ENCODE data around the gene INPPL1. TPM values are rescaled to one million over a fixed set of nuclear protein-coding genes. Genes with fewer than 3 reads are reported as not detected.

The INPPL1 gene, protein sequence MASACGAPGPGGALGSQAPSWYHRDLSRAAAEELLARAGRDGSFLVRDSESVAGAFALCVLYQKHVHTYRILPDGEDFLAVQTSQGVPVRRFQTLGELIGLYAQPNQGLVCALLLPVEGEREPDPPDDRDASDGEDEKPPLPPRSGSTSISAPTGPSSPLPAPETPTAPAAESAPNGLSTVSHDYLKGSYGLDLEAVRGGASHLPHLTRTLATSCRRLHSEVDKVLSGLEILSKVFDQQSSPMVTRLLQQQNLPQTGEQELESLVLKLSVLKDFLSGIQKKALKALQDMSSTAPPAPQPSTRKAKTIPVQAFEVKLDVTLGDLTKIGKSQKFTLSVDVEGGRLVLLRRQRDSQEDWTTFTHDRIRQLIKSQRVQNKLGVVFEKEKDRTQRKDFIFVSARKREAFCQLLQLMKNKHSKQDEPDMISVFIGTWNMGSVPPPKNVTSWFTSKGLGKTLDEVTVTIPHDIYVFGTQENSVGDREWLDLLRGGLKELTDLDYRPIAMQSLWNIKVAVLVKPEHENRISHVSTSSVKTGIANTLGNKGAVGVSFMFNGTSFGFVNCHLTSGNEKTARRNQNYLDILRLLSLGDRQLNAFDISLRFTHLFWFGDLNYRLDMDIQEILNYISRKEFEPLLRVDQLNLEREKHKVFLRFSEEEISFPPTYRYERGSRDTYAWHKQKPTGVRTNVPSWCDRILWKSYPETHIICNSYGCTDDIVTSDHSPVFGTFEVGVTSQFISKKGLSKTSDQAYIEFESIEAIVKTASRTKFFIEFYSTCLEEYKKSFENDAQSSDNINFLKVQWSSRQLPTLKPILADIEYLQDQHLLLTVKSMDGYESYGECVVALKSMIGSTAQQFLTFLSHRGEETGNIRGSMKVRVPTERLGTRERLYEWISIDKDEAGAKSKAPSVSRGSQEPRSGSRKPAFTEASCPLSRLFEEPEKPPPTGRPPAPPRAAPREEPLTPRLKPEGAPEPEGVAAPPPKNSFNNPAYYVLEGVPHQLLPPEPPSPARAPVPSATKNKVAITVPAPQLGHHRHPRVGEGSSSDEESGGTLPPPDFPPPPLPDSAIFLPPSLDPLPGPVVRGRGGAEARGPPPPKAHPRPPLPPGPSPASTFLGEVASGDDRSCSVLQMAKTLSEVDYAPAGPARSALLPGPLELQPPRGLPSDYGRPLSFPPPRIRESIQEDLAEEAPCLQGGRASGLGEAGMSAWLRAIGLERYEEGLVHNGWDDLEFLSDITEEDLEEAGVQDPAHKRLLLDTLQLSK
- total RNA-seq: 100 to 1,000 TPM in 2 of 4 donors, 10 to 100 TPM in 2; 85.9 to 114 (median 99.5) TPM

DNA sequence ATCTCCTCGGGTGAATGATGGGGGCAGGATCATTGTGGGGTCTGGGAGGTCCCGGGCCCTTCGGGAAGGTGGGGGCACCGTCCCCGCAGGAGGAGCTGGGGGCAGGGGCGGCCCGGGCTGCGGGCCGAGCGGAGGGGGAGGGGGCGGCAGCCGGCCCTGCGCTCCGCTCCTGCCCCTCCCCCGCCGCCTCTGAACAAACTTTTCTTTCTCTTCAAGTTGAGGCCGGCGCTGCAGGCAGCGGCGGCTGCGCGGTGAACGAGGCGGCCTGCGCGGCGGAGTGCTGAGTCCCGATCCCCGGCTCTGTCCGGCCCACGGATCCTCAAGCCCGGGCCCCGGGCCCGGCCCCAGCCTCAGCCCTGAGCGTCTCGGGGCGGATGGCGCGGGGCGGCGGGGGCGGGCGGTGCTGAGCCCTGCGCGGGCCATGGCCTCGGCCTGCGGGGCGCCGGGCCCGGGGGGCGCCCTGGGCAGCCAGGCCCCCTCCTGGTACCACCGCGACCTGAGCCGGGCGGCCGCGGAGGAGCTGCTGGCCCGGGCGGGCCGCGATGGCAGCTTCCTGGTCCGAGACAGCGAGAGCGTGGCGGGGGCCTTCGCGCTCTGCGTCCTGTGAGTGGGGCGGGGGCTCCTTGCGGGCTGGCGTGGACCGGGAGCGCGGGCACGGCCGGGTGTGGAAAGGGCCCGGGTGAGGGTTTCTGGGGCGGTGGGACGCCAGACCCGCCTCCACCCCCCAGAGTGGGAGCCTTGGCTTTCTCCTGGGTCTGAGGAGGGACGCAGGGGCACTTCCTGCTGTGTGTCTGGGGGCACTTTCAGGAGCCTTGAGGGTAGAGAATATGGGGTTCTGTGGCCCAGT is at the start of gene INPPL1:
Gene INPPL1, plus strand, starts transcription at position 204 of the 847 bp plus-strand sequence. Its CDS starts 218 bp downstream, at position 422.
- WGBS, 2 donors: 0 to 1% methylated on average over 23 to 32 of the region's 81 CpGs
- no peaks in the 10 kb centered on the region for H3K9me3 ChIP-seq
- peaks cover 13 to 17% of the 10 kb centered on the region in 2 donors for H3K36me3 ChIP-seq
- peak; percentile 84 for DNase-seq
- H3K4me1 ChIP-seq: peaks cover 27 to 29% of the 10 kb centered on the region in 2 donors
- no peaks in the 10 kb centered on the region for H3K27me3 ChIP-seq
- peak within 1 kb of the TSS; percentile 86 to 99 (median 91) for H3K27ac ChIP-seq
- peak within 1 kb of the TSS; percentile 74 to 95 (median 84) for H3K4me3 ChIP-seq (replicated peaks in 1 of 3)
- no peak for TF ChIP-seq CTCF (IDR thresholded peaks at IDR 0.05)
- peak in 1 of 2 donors; percentile 31 for TF ChIP-seq POLR2A (IDR thresholded peaks at IDR 0.05)
- intact Hi-C loops (cut with DNase I): loop anchor here (10.0 kb wide), 1 partner anchor 120 kb away; the partner anchor contains the start of genes LAMTOR1 and TOMT

DNA sequence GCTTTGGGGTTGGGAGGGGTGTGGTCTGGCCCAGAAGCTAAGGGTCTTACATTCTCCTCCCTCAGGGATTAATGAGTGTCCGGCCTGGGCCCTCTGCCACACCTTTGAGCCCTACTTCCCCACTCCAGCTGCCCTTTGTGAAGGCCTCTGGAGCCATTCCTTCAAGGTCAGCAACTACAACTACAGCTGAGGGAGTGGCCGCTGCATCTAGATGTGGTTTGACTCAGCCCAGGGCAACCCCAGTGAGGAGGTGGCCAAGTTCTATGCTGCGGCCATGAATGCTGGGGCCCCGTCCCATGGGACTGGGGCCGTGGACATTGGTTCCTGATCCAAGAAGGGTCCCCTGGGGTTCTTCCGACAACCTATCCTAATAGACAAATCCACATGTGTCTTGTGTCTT is 46.9 kb upstream of the INPPL1 start:
- TF ChIP-seq POLR2A (IDR thresholded peaks at IDR 0.05): no peak
- TF ChIP-seq CTCF (IDR thresholded peaks at IDR 0.05): no peak

GRCh38 chr11:72179049-72179803 is 45.3 kb upstream of the INPPL1 start:
- Histone ChIP-seq H3K27ac (peak overlapping the region; percentile 31 to 59 (median 50)), H3K27me3 (no peaks in the 10 kb centered on the region), H3K36me3 (no peaks in the 10 kb centered on the region), H3K4me1 (peaks cover 11 to 19% of the 10 kb centered on the region in 2 donors), H3K4me3 (replicated peaks in 1 of 3) (no peak overlapping the region), H3K9me3 (no peaks in the 10 kb centered on the region)
- WGBS, 2 donors: 37 to 51% methylated on average over 7 of the region's 7 CpGs
- intact Hi-C loops (cut with DNase I): no loop called here
- peak; percentile 75 to 79 for DNase-seq
- TF ChIP-seq CTCF (IDR thresholded peaks at IDR 0.05): no peak
- TF ChIP-seq POLR2A (IDR thresholded peaks at IDR 0.05): no peak

More for the DNA sequence above, 46.9 kb upstream of the INPPL1 start:
- Histone ChIP-seq H3K36me3 (no peaks in the 10 kb centered on the region), H3K27ac (no peak overlapping the region), H3K9me3 (no peaks in the 10 kb centered on the region), H3K4me1 (peaks cover 11 to 19% of the 10 kb centered on the region in 2 donors), H3K27me3 (no peaks in the 10 kb centered on the region), H3K4me3 (replicated peaks in 1 of 3) (no peak overlapping the region)
- DNase-seq: no peak
- 87 to 92% methylated on average over 6 of the region's 6 CpGs for WGBS, 2 donors
- intact Hi-C loops (cut with DNase I): no loop called here
